ENCODE data around the gene FNDC5. TPM values are rescaled to one million over a fixed set of nuclear protein-coding genes. Genes with fewer than 3 reads are reported as not detected.

FNDC5 gene
- total and polyA plus RNA-seq, 2 experiments from 2014 or later: 0.33 TPM; not detected in 1

DNA sequence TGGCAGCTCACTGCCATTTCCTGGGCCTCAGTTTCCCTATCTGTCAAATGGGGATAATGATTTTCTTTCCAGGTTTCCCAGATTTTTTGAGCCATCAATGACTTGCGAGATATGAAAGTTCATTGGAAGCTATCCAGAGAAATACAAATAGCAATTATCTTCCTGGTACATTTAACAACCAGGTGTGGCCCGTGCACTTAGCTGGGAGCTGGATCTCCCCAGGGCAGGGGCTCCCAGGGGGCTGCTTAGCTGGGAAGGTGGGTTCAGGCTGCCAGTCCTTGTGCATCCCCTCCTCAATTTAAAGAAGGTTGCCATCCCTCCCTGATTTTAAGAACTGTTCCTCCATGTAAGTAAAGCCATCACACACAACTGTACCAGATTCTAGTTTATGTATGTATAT is 34.1 kb upstream of the FNDC5 start:
- H3K9me2 ChIP-seq (ENCODE audit: insufficient read depth): no peaks in the 10 kb centered on the region
- WGBS, 2 experiments (ENCODE audit: low coverage in 1 of 2, low lambda C conversion rate in 2 of 2, missing lambda C conversion rate in 2 of 2): 90 to 96% methylated on average over 2 of the region's 2 CpGs
- in situ Hi-C loops (cut with MboI): no loop called here

DNA sequence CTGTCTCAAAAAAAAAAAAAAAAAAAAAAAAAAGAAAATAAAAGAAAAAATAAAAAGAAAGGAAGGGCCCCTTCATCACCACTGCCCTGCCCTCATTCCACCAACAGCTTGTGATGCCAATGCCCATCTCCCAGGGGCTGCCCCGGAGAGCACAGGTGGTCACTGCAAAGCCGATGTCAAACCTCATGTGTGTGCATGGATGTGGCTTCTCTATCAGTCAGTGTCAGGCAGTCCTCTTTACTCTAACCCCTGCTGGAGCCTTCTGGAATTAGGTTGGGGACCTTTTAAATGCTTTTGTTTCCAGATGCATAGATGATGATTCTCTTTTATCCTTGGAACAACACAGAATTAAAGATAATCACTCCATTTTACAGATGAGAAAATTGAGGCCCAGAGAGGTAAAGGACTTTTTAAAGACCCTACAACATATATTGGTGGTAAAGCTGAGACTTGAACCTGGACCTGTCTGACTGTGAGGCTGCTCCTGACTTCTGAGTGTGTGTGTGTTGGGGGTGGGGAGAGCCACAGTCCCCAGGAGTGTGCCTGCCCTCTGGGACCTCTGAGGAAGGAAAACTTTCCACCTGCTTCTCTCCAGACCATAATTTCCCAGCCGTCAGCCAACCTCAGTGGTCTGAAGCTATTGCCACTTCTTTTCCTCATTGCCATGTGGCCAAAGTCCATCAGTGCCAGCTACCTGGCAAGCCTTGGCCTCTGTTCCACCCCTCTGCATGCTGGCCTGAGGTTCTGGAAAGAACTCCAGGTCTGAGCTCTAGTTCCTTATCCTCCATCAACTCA is 33.5 kb upstream of the FNDC5 start:
- no peaks in the 10 kb centered on the region for H3K9me2 ChIP-seq (ENCODE audit: insufficient read depth)
- H3K9me3 ChIP-seq (ENCODE audit: low read depth): no peaks in the 10 kb centered on the region
- H3K27me3 ChIP-seq (replicated peaks; ENCODE audit: insufficient read depth): no peaks in the 10 kb centered on the region
- no peak overlapping the region for H3K9ac ChIP-seq
- no peak for DNase-seq
- no peak overlapping the region for H3K27ac ChIP-seq
- H3K4me3 ChIP-seq: no peak overlapping the region
- H4K20me1 ChIP-seq (ENCODE audit: insufficient read depth): no peaks in the 10 kb centered on the region
- no peaks in the 10 kb centered on the region for H3K79me2 ChIP-seq (ENCODE audit: insufficient read depth)
- H3K4me2 ChIP-seq (ENCODE audit: unreplicated experiment): no peak overlapping the region
- H3F3A ChIP-seq (ENCODE audit: insufficient read depth): no peaks in the 10 kb centered on the region
- TF ChIP-seq EZH2phosphoT487 (IDR thresholded peaks at IDR 0.05; ENCODE audit: insufficient read depth, low read depth): no peak
- TF ChIP-seq EZH2 (IDR thresholded peaks at IDR 0.05; ENCODE audit: insufficient read depth, poor library complexity, severe bottlenecking): no peak
- H3K36me3 ChIP-seq (ENCODE audit: low read depth): no peaks in the 10 kb centered on the region
- in situ Hi-C loops (cut with MboI): no loop called here
- H3K4me1 ChIP-seq (ENCODE audit: insufficient read depth): no peaks in the 10 kb centered on the region
- H2AFZ ChIP-seq: no peak overlapping the region
- 67 to 73% methylated on average over 3 of the region's 3 CpGs for WGBS, 2 experiments (ENCODE audit: low coverage in 1 of 2, low lambda C conversion rate in 2 of 2, missing lambda C conversion rate in 2 of 2)

More for the DNA sequence above, 34.1 kb upstream of the FNDC5 start:
- Histone ChIP-seq H3K9ac (no peak overlapping the region), H3K36me3 (ENCODE audit: low read depth) (no peaks in the 10 kb centered on the region), H3K9me3 (ENCODE audit: low read depth) (no peaks in the 10 kb centered on the region), H4K20me1 (ENCODE audit: insufficient read depth) (no peaks in the 10 kb centered on the region), H3K79me2 (ENCODE audit: insufficient read depth) (no peaks in the 10 kb centered on the region), H3K27me3 (replicated peaks; ENCODE audit: insufficient read depth) (no peaks in the 10 kb centered on the region), H3K27ac (no peak overlapping the region), H2AFZ (no peak overlapping the region), H3F3A (ENCODE audit: insufficient read depth) (no peaks in the 10 kb centered on the region), H3K4me1 (ENCODE audit: insufficient read depth) (no peaks in the 10 kb centered on the region), H3K4me2 (ENCODE audit: unreplicated experiment) (no peak overlapping the region), H3K4me3 (no peak overlapping the region)
- TF ChIP-seq EZH2 (IDR thresholded peaks at IDR 0.05; ENCODE audit: insufficient read depth, poor library complexity, severe bottlenecking) (no peak), EZH2phosphoT487 (IDR thresholded peaks at IDR 0.05; ENCODE audit: insufficient read depth, low read depth) (no peak)
- DNase-seq: no peak

DNA sequence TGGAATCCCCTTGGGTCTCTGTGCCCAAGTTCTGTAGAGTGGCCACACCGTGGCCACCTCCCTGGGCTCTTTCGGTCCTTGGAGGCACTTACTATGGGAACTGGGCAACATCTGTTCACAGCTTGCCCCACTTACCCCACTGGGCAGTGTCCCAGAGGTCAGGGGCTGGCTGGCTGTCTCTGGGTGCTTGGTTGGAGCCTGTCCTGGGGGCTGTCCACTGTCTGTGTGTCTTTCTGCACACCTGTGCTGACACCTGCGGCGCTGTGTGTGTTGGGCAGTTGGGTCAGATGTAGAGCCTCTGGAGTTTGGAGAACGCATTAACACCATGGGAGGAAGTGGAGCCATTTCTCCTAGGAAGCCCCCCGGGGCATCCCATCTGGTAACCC is 31.8 kb upstream of the FNDC5 start:
- in situ Hi-C loops (cut with MboI): no loop called here
- Histone ChIP-seq H3K4me3 (no peak overlapping the region), H2AFZ (no peak overlapping the region)

DNA sequence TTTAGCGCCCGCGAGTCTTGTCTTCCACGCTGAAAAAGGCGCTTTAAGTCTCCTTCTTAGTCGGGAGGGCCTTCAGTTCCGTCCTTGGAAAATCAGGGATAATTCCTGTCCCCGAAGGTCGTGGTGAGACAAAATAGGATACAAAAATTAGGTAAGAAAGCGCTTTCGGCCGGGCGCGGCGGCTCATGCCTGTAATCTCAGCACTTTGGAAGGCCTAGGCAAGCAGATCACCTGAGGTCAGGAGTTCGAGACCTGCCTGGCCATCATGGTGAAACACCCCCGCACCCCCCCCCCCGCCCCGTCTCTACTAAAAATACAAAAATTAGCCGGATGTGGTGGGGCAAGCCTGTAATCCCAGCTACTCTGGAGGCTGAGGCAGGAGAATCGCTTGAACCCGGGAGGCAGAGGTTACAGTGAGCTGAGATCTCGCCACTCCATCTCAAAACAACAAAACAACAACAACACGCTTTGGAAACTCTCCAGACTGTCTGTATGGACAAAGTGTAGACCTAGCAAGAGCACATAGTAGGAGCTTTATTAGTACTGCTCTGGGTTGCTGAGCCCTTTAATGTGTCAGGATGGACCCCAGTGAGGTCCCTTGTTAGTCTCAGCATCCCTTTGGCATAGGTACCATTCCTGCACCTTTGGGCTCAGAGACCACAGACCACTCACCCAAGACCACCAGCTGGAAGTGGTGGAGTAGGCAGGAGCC is 31.3 kb upstream of the FNDC5 start:
- Histone ChIP-seq H3K4me3 (peak overlapping the region; percentile 82), H3K4me2 (ENCODE audit: unreplicated experiment) (peak overlapping the region; percentile 85), H3K9ac (peak overlapping the region; percentile 81), H2AFZ (peak overlapping the region; percentile 99), H3F3A (ENCODE audit: insufficient read depth) (no peaks in the 10 kb centered on the region), H4K20me1 (ENCODE audit: insufficient read depth) (no peaks in the 10 kb centered on the region), H3K79me2 (ENCODE audit: insufficient read depth) (no peaks in the 10 kb centered on the region), H3K9me2 (ENCODE audit: insufficient read depth) (no peaks in the 10 kb centered on the region), H3K9me3 (ENCODE audit: low read depth) (no peaks in the 10 kb centered on the region), H3K36me3 (ENCODE audit: low read depth) (no peaks in the 10 kb centered on the region), H3K4me1 (ENCODE audit: insufficient read depth) (no peaks in the 10 kb centered on the region), H3K27ac (no peak overlapping the region), H3K27me3 (replicated peaks; ENCODE audit: insufficient read depth) (no peaks in the 10 kb centered on the region)
- TF ChIP-seq EZH2phosphoT487 (IDR thresholded peaks at IDR 0.05; ENCODE audit: insufficient read depth, low read depth): no peak
- TF ChIP-seq EZH2 (IDR thresholded peaks at IDR 0.05; ENCODE audit: insufficient read depth, poor library complexity, severe bottlenecking): no peak
- WGBS, 2 experiments (ENCODE audit: low coverage in 1 of 2, low lambda C conversion rate in 2 of 2, missing lambda C conversion rate in 2 of 2): 54 to 55% methylated on average over 23 to 24 of the region's 24 CpGs
- in situ Hi-C loops (cut with MboI): no loop called here
- no peak for DNase-seq

More for the DNA sequence above, 31.8 kb upstream of the FNDC5 start:
- DNase-seq: no peak
- no peaks in the 10 kb centered on the region for H3K9me2 ChIP-seq (ENCODE audit: insufficient read depth)
- TF ChIP-seq EZH2phosphoT487 (IDR thresholded peaks at IDR 0.05; ENCODE audit: insufficient read depth, low read depth) (no peak), EZH2 (IDR thresholded peaks at IDR 0.05; ENCODE audit: insufficient read depth, poor library complexity, severe bottlenecking) (no peak)
- H3K4me1 ChIP-seq (ENCODE audit: insufficient read depth): no peaks in the 10 kb centered on the region
- 70 to 71% methylated on average over 6 of the region's 6 CpGs for WGBS, 2 experiments (ENCODE audit: low coverage in 1 of 2, low lambda C conversion rate in 2 of 2, missing lambda C conversion rate in 2 of 2)
- H3K9ac ChIP-seq: no peak overlapping the region
- H3K9me3 ChIP-seq (ENCODE audit: low read depth): no peaks in the 10 kb centered on the region
- H3K4me2 ChIP-seq (ENCODE audit: unreplicated experiment): no peak overlapping the region
- no peaks in the 10 kb centered on the region for H3K79me2 ChIP-seq (ENCODE audit: insufficient read depth)
- no peaks in the 10 kb centered on the region for H4K20me1 ChIP-seq (ENCODE audit: insufficient read depth)
- H3F3A ChIP-seq (ENCODE audit: insufficient read depth): no peaks in the 10 kb centered on the region
- no peaks in the 10 kb centered on the region for H3K36me3 ChIP-seq (ENCODE audit: low read depth)
- no peak overlapping the region for H3K27ac ChIP-seq
- no peaks in the 10 kb centered on the region for H3K27me3 ChIP-seq (replicated peaks; ENCODE audit: insufficient read depth)
